K562 (cell line): Measurements from ENCODE around the gene SLC19A3. TPM values are rescaled to one million over a fixed set of nuclear protein-coding genes. Genes with fewer than 3 reads are reported as not detected.

Experiments used
- ATAC-seq: fragments of 200-7000 bp; cut with Tn5 transposase; 3 replicates; pipeline ENCODE4 v1.9.1; 2020; ENCODE audit warnings: moderate library complexity
- BruUV-seq: library from RNA; stranded (reverse); fragments of 400-500 nt; replicated peaks from 2 replicates; lab custom pipeline; 2021; lab: Mats Ljungman, UMichigan
- CTCF ChIA-PET: fragments of 300-600 bp; formaldehyde crosslinking; extraction: SDS; loops from one replicate; lab custom pipeline; 2021; ENCODE audit warnings: low intra/inter-chr PET ratio; lab: Yijun Ruan, JAX
- POLR2A ChIA-PET: fragments of 300-600, 350-650 bp; sonication (Branson Sonifier 250); formaldehyde crosslinking; extraction: SDS; loops from one replicate; lab custom pipeline; 2021; ENCODE audit warnings: antibody characterized with exemption, inconsistent platforms; lab: Yijun Ruan, JAX
- DNase-seq, 4 experiments: peaks; one replicate each; pipeline versions ENCODE4 v3.0.0 to v3.0.0-alpha.2; 2011 to 2018; ENCODE audit warnings: low spot score in 3 of 4, mixed read lengths in 3 of 4; ENCODE audit errors: extremely low read depth in 1 of 4
- FAIRE-seq: peaks from 2 replicates; lab custom pipeline; 2011; peaks lifted over from hg19 to GRCh38; lab: Jason Lieb, UNC
- H2AFZ ChIP-seq: 2 replicates; pipeline ENCODE4 v1.6.0; 2011; ENCODE audit warnings: low read depth, low read length, control low read depth, inconsistent platforms
- H3K27ac ChIP-seq: fragments of 200-600 bp; 3 replicates; pipeline ENCODE4 v1.8.0; 2011; ENCODE audit warnings: low read depth, mild to moderate bottlenecking, control low read depth, inconsistent platforms, low read length, moderate library complexity, mixed read lengths; ENCODE audit errors: extremely low read depth
- H3K27me3 ChIP-seq, 2 experiments: fragments of 300-600 bp in 1 of 2; 2 replicates in 1 of 2; 3 replicates in 1 of 2; pipeline versions ENCODE4 v1.6.0 to v1.8.0; 2011; ENCODE audit warnings: inconsistent platforms in 2 of 2, low read length in 2 of 2, mild to moderate bottlenecking in 1 of 2, mixed read lengths in 1 of 2, moderate library complexity in 1 of 2; ENCODE audit not compliant: control insufficient read depth in 2 of 2, insufficient read depth in 2 of 2
- H3K36me3 ChIP-seq: fragments of 300-600 bp; 3 replicates; pipeline ENCODE4 v1.8.0; 2011; ENCODE audit warnings: mild to moderate bottlenecking, low read length, inconsistent platforms; ENCODE audit not compliant: control insufficient read depth, insufficient read depth
- H3K4me1 ChIP-seq, 2 experiments: fragments of 200-600 bp in 1 of 2; replicated peaks in 1 of 2; 2 replicates in 1 of 2; 3 replicates in 1 of 2; pipeline versions ENCODE4 v1.5.1 to v1.8.0; 2011; ENCODE audit warnings: inconsistent platforms in 2 of 2, low read length in 2 of 2, mild to moderate bottlenecking in 1 of 2, mixed read lengths in 1 of 2, moderate library complexity in 1 of 2; ENCODE audit not compliant: control insufficient read depth in 2 of 2, insufficient read depth in 2 of 2
- H3K4me2 ChIP-seq: 2 replicates; pipeline ENCODE4 v1.6.1; 2011; ENCODE audit warnings: low read length, control low read depth, inconsistent platforms, mixed read lengths; ENCODE audit not compliant: insufficient read depth
- H3K4me3 ChIP-seq: fragments of 200-600 bp; sonication (generic), shearing (Covaris generic); 2 replicates; pipeline ENCODE4 v1.5.1; 2016; ENCODE audit warnings: control low read depth, inconsistent platforms
- H3K79me2 ChIP-seq: fragments of 200-600 bp; 3 replicates; pipeline ENCODE4 v1.8.0; 2011; ENCODE audit warnings: low read length, inconsistent platforms; ENCODE audit not compliant: control insufficient read depth, insufficient read depth
- H3K9ac ChIP-seq, 2 experiments: 2 replicates each; pipeline versions ENCODE4 v1.6.0 to v1.6.1; 2011; ENCODE audit warnings: low read depth in 2 of 2, low read length in 2 of 2, control low read depth in 1 of 2, inconsistent platforms in 1 of 2, mild to moderate bottlenecking in 1 of 2, mixed read lengths in 1 of 2; ENCODE audit not compliant: insufficient read depth in 1 of 2
- H3K9me1 ChIP-seq: one replicate; pipeline ENCODE4 v1.6.0; 2011; ENCODE audit warnings: inconsistent platforms, mild to moderate bottlenecking, low read length, moderate library complexity; ENCODE audit not compliant: control insufficient read depth, insufficient read depth
- H3K9me3 ChIP-seq: replicated peaks from 2 replicates; pipeline ENCODE4 v1.5.1; 2011; ENCODE audit warnings: low read depth, low read length, inconsistent platforms; ENCODE audit not compliant: control insufficient read depth, insufficient read depth
- H4K20me1 ChIP-seq: replicated peaks from 2 replicates; pipeline ENCODE4 v1.6.1; 2011; ENCODE audit warnings: low read length, inconsistent platforms, mixed read lengths; ENCODE audit not compliant: control insufficient read depth, insufficient read depth
- ATF6 ChIP-seq: sonication (generic); formaldehyde crosslinking; IDR thresholded peaks from 2 replicates; pipeline ENCODE4 v1.4.0; 2020; ENCODE audit warnings: mild to moderate bottlenecking, missing genetic modification reagents
- BMI1 ChIP-seq: fragments of 150-350 bp; IDR thresholded peaks from 2 replicates; pipeline ENCODE4 v1.6.1; 2014; ENCODE audit warnings: low read length
- BRF2 ChIP-seq: IDR thresholded peaks from 3 replicates; pipeline ENCODE4 v1.6.1; 2011; ENCODE audit warnings: borderline replicate concordance, mild to moderate bottlenecking; ENCODE audit not compliant: insufficient read length, insufficient read depth
- ELK1 ChIP-seq: sonication (generic); formaldehyde crosslinking; IDR thresholded peaks from 2 replicates; pipeline ENCODE4 v1.8.1; 2022; ENCODE audit warnings: missing genetic modification reagents
- JUND ChIP-seq, 2 experiments: IDR thresholded peaks; 2 replicates in 1 of 2; 3 replicates in 1 of 2; pipeline ENCODE4 v1.6.1; 2011; ENCODE audit warnings: borderline replicate concordance in 2 of 2, low read depth in 2 of 2, low read length in 2 of 2, improper control_type of control experiment in 1 of 2, missing biosample characterization in 1 of 2, missing genetic modification characterization in 1 of 2, missing genetic modification reagents in 1 of 2
- NR4A1 ChIP-seq, 2 experiments: fragments of 250-450 bp in 1 of 2; fragments of 450-650 bp in 1 of 2; sonication (Bioruptor Pico) in 1 of 2; IDR thresholded peaks; 2 replicates each; pipeline versions ENCODE4 v1.4.0 to v1.6.1; 2016 to 2020; ENCODE audit warnings: mild to moderate bottlenecking in 2 of 2, missing compliant biosample characterization in 1 of 2, missing genetic modification characterization in 1 of 2, moderate library complexity in 1 of 2
- PCBP1 ChIP-seq: fragments of 200-400 bp; formaldehyde crosslinking; IDR thresholded peaks from 2 replicates; pipeline ENCODE4 v1.6.1; 2018; ENCODE audit warnings: mild to moderate bottlenecking, low read depth, low read length; ENCODE audit not compliant: poor library complexity, severe bottlenecking
- ZBTB1 ChIP-seq: sonication (generic); formaldehyde crosslinking; IDR thresholded peaks from 2 replicates; pipeline ENCODE4 v1.8.1; 2023; ENCODE audit warnings: missing genetic modification reagents, low read depth, mild to moderate bottlenecking, borderline replicate concordance
- ZNF174 ChIP-seq: fragments of 250-450 bp; sonication (Bioruptor Pico); IDR thresholded peaks from 2 replicates; pipeline ENCODE4 v1.4.0; 2020; ENCODE audit warnings: mild to moderate bottlenecking
- WGBS: fragments of 100-300 bp; shearing (Covaris generic); methylation state at CpG from one replicate; pipeline ENCODE4 v1.1.6; 2016; ENCODE audit warnings: low coverage, mixed read lengths; ENCODE audit not compliant: insufficient coverage; ENCODE audit errors: missing lambda C conversion rate; 5-methylcytosine and 5-hydroxymethylcytosine counted together
- in situ Hi-C: fragments of 300-500 bp; cut with MboI; formaldehyde crosslinking; loops from 4 replicates; pipeline ENCODE4 v1.15.0; 2018; ENCODE audit warnings: inconsistent platforms, mixed read lengths
- intact Hi-C: fragments of 100-400 bp; cut with micrococcal nuclease; formaldehyde crosslinking; loops from 2 replicates; pipeline ENCODE4 v1.14.2; 2022
- polyA plus RNA-seq, 8 experiments: library from polyadenylated mRNA; depleted of rRNA in 4 of 8; stranded (reverse) in 5 of 8; unstranded in 3 of 8; fragments of >200 nt; fragmentation: Nextera tagmentation in 2 of 8; fragmentation: Illumina TruSeq in 1 of 8; extraction: Ambion mirVana in 2 of 8; extraction: Trizol in 1 of 8; gene quantifications; 2 replicates each; pipeline versions ENCODE4 v1.2.1 to v1.2.3, GENCODE V29; 2011 to 2014; ENCODE audit warnings: inconsistent platforms in 1 of 8, missing spikeins in 1 of 8
- total RNA-seq, 7 experiments: library from RNA; depleted of rRNA in 6 of 7; stranded (reverse); fragments of >200 nt in 6 of 7; fragmentation: Illumina TruSeq in 2 of 7; extraction: Trizol in 2 of 7; gene quantifications; 2 replicates each; pipeline versions ENCODE4 v1.2.1 to v1.2.3, GENCODE V29; 2011 to 2021; ENCODE audit warnings: low replicate concordance in 1 of 7

SLC19A3 gene
- total and polyA plus RNA-seq, 9 of the 15 experiments (the other 6 are each of a cell fraction or from before 2014, with no cell fraction given) = not detected

GRCh38 chr2:227657199-227657845, 60.5 kb downstream of the SLC19A3 start:
- POLR2A ChIA-PET = no interaction called here

GRCh38 chr2:227655454-227655853, 62.4 kb downstream of the SLC19A3 start:
- Histone ChIP-seq H3K9me3 (no peaks in the 10 kb centered on the region), H3K27ac (no peak overlapping the region), H3K27me3 (no peaks in the 10 kb centered on the region), H3K4me3 (no peak overlapping the region), H3K9me1 (no peaks in the 10 kb centered on the region), H3K4me2 (no peak overlapping the region), H2AFZ (no peak overlapping the region), H3K4me1 (no peaks in the 10 kb centered on the region), H3K9ac (no peak overlapping the region), H3K36me3 (no peaks in the 10 kb centered on the region), H3K79me2 (no peaks in the 10 kb centered on the region), H4K20me1 (no peaks in the 10 kb centered on the region)
- FAIRE-seq (no peak), ATAC-seq (no peak), DNase-seq (peak in 3 of 4 experiments; percentile 2 to 6 (median 5))
- in situ Hi-C loops = no loop called here
- no TSS peak for BruUV-seq
- ChIA-PET CTCF (no interaction called here), POLR2A (no interaction called here)
- 0% methylated on average over 1 of the region's 1 CpG for WGBS
- intact Hi-C loops = loop anchor here (5.0 kb wide), 3 partner anchors 173 to 248 kb away; no protein-coding TSS in a partner anchor
- TF ChIP-seq ZNF174 (CRISPR knock-in tag) = no peak
- TF ChIP-seq ELK1 (CRISPR knock-in tag) = no peak
- TF ChIP-seq ATF6 = no peak
- no peak for TF ChIP-seq BRF2
- no peak for TF ChIP-seq ZBTB1 (CRISPR knock-in tag)
- TF ChIP-seq JUND (IDR thresholded peaks at IDR 0.05; ENCODE audit: borderline replicate concordance, low read depth, low read length) = peak; percentile 54; the same call in 1 of the 2 replicates
- TF ChIP-seq JUND (tag; IDR thresholded peaks at IDR 0.05; ENCODE audit: borderline replicate concordance, low read depth, low read length) = no peak
- TF ChIP-seq PCBP1 = no peak

More at GRCh38 chr2:227657199-227657845, 60.5 kb downstream of the SLC19A3 start:
- no peak for TF ChIP-seq BMI1
- TF ChIP-seq NR4A1 (CRISPR knock-in tag; IDR thresholded peaks at IDR 0.05) = no peak
- no peak for TF ChIP-seq NR4A1 (tag; IDR thresholded peaks at IDR 0.05)
- FAIRE-seq (no peak), DNase-seq (no peak), ATAC-seq (no peak)
- Histone ChIP-seq H3K27ac (no peak overlapping the region), H3K9ac (no peak overlapping the region), H4K20me1 (no peaks in the 10 kb centered on the region), H2AFZ (no peak overlapping the region), H3K27me3 (no peaks in the 10 kb centered on the region), H3K36me3 (no peaks in the 10 kb centered on the region), H3K4me3 (no peak overlapping the region), H3K9me1 (no peaks in the 10 kb centered on the region), H3K4me2 (no peak overlapping the region), H3K4me1 (no peaks in the 10 kb centered on the region), H3K9me3 (no peaks in the 10 kb centered on the region), H3K79me2 (no peaks in the 10 kb centered on the region)
- CTCF ChIA-PET = interaction anchor here (1.3 kb wide), 1 partner anchor 206 kb away, joined by 3 read pairs; no protein-coding TSS in a partner anchor
- in situ Hi-C loops = no loop called here
- intact Hi-C loops = loop anchor here (5.0 kb wide), 3 partner anchors 175 to 250 kb away; no protein-coding TSS in a partner anchor
- BruUV-seq = no TSS peak
- 3% methylated on average over 8 of the region's 8 CpGs for WGBS
